ENCODE measurements around the gene SPECC1.

Gene SPECC1

GRCh38 chr17:20022701-20023100 lies 13.5 kb downstream of the SPECC1 start:
- Histone ChIP-seq H3K79me2 (ENCODE audit: insufficient read depth, low read length) (no peaks in the 10 kb centered on the region), H3K4me2 (ENCODE audit: low read length) (no peak overlapping the region), H3K4me3 (ENCODE audit: low read depth, low read length, poor library complexity, severe bottlenecking) (no peak overlapping the region), H3K9ac (ENCODE audit: low read length) (no peak overlapping the region), H3K36me3 (ENCODE audit: insufficient read depth, low read length) (no peaks in the 10 kb centered on the region), H3K4me1 (ENCODE audit: insufficient read depth, low read length, severe bottlenecking) (no peaks in the 10 kb centered on the region), H2AFZ (ENCODE audit: low read length) (no peak overlapping the region), H3K9me2 (ENCODE audit: low read depth, low read length) (no peaks in the 10 kb centered on the region), H3K9me3 (ENCODE audit: low read length) (no peaks in the 10 kb centered on the region), H3K27me3 (ENCODE audit: insufficient read depth, low read length) (no peaks in the 10 kb centered on the region), H4K20me1 (ENCODE audit: insufficient read depth, low read length) (no peaks in the 10 kb centered on the region), H3K27ac (ENCODE audit: low read depth, low read length, poor library complexity, severe bottlenecking) (no peak overlapping the region), H3F3A (ENCODE audit: insufficient read depth, low read length) (no peaks in the 10 kb centered on the region)
- TF ChIP-seq EZH2 (IDR thresholded peaks at IDR 0.05; ENCODE audit: borderline replicate concordance, low read length): no peak

GRCh38 chr17:20026960-20027359 lies 17.8 kb downstream of the SPECC1 start:
- no peak for TF ChIP-seq CTCF (IDR thresholded peaks at IDR 0.05; ENCODE audit: low read length)
- TF ChIP-seq EZH2 (IDR thresholded peaks at IDR 0.05; ENCODE audit: borderline replicate concordance, low read length): no peak
- no peak overlapping the region for H3K27ac ChIP-seq (ENCODE audit: low read depth, low read length, poor library complexity, severe bottlenecking)
- H3K36me3 ChIP-seq (ENCODE audit: insufficient read depth, low read length): no peaks in the 10 kb centered on the region
- H3K9ac ChIP-seq (ENCODE audit: low read length): no peak overlapping the region
- H3K4me1 ChIP-seq (ENCODE audit: insufficient read depth, low read length, severe bottlenecking): no peaks in the 10 kb centered on the region
- no peaks in the 10 kb centered on the region for H3K79me2 ChIP-seq (ENCODE audit: insufficient read depth, low read length)
- H3K9me3 ChIP-seq (ENCODE audit: low read length): no peaks in the 10 kb centered on the region
- H2AFZ ChIP-seq (ENCODE audit: low read length): no peak overlapping the region
- H3K4me2 ChIP-seq (ENCODE audit: low read length): no peak overlapping the region
- no peaks in the 10 kb centered on the region for H4K20me1 ChIP-seq (ENCODE audit: insufficient read depth, low read length)
- H3F3A ChIP-seq (ENCODE audit: insufficient read depth, low read length): no peaks in the 10 kb centered on the region
- no peaks in the 10 kb centered on the region for H3K27me3 ChIP-seq (ENCODE audit: insufficient read depth, low read length)
- no peaks in the 10 kb centered on the region for H3K9me2 ChIP-seq (ENCODE audit: low read depth, low read length)
- H3K4me3 ChIP-seq (ENCODE audit: low read depth, low read length, poor library complexity, severe bottlenecking): no peak overlapping the region

DNA sequence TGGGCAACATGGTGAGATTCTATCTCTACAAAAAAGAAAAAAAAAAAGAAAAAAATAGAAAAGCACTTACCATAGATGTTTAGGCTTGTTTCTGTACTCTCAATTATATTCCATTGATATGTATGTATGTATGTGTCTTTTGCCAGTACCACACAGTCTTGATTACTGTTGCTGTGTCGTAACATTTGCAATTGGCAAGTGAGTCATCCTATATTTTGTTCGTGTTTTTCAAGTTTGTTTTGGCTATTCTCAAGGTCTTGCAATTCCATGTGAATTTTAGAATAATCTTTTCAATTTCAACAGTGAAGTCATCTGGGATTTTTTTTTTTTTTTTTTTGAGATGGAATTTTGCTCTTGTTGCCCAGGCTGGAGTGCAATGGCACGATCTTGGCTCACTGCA lies 19.3 kb downstream of the SPECC1 start:
- Histone ChIP-seq H3K9me3 (ENCODE audit: low read length) (no peaks in the 10 kb centered on the region), H3K9me2 (ENCODE audit: low read depth, low read length) (no peaks in the 10 kb centered on the region), H3F3A (ENCODE audit: insufficient read depth, low read length) (no peaks in the 10 kb centered on the region), H3K4me1 (ENCODE audit: insufficient read depth, low read length, severe bottlenecking) (no peaks in the 10 kb centered on the region), H3K79me2 (ENCODE audit: insufficient read depth, low read length) (no peaks in the 10 kb centered on the region), H2AFZ (ENCODE audit: low read length) (no peak overlapping the region), H3K4me3 (ENCODE audit: low read depth, low read length, poor library complexity, severe bottlenecking) (no peak overlapping the region), H3K36me3 (ENCODE audit: insufficient read depth, low read length) (no peaks in the 10 kb centered on the region), H3K4me2 (ENCODE audit: low read length) (no peak overlapping the region), H4K20me1 (ENCODE audit: insufficient read depth, low read length) (no peaks in the 10 kb centered on the region), H3K27ac (ENCODE audit: low read depth, low read length, poor library complexity, severe bottlenecking) (no peak overlapping the region), H3K27me3 (ENCODE audit: insufficient read depth, low read length) (0 out of 2 replicates have a peak, but pooled peaks cover 2% of the 10 kb centered on the region), H3K9ac (ENCODE audit: low read length) (no peak overlapping the region)
- TF ChIP-seq CTCF (IDR thresholded peaks at IDR 0.05; ENCODE audit: low read length) (no peak), EZH2 (IDR thresholded peaks at IDR 0.05; ENCODE audit: borderline replicate concordance, low read length) (no peak)

- no peak for TF ChIP-seq EZH2 (IDR thresholded peaks at IDR 0.05; ENCODE audit: borderline replicate concordance, low read length)
- TF ChIP-seq CTCF (IDR thresholded peaks at IDR 0.05; ENCODE audit: low read length): no peak
- H3K27me3 ChIP-seq (ENCODE audit: insufficient read depth, low read length): 0 out of 2 replicates have a peak, but pooled peaks cover 3% of the 10 kb centered on the region
- H2AFZ ChIP-seq (ENCODE audit: low read length): no peak overlapping the region
- no peak overlapping the region for H3K4me3 ChIP-seq (ENCODE audit: low read depth, low read length, poor library complexity, severe bottlenecking)
- H3K9ac ChIP-seq (ENCODE audit: low read length): no peak overlapping the region
- H3K27ac ChIP-seq (ENCODE audit: low read depth, low read length, poor library complexity, severe bottlenecking): no peak overlapping the region
- H3F3A ChIP-seq (ENCODE audit: insufficient read depth, low read length): no peaks in the 10 kb centered on the region
- H4K20me1 ChIP-seq (ENCODE audit: insufficient read depth, low read length): no peaks in the 10 kb centered on the region
- no peaks in the 10 kb centered on the region for H3K9me2 ChIP-seq (ENCODE audit: low read depth, low read length)
- no peaks in the 10 kb centered on the region for H3K79me2 ChIP-seq (ENCODE audit: insufficient read depth, low read length)
- no peaks in the 10 kb centered on the region for H3K4me1 ChIP-seq (ENCODE audit: insufficient read depth, low read length, severe bottlenecking)
- H3K9me3 ChIP-seq (ENCODE audit: low read length): no peaks in the 10 kb centered on the region
- H3K4me2 ChIP-seq (ENCODE audit: low read length): no peak overlapping the region
- no peaks in the 10 kb centered on the region for H3K36me3 ChIP-seq (ENCODE audit: insufficient read depth, low read length)
Measured at GRCh38 chr17:20032636-20033035, 23.5 kb downstream of the SPECC1 start.

Measured in OCI-LY1 (cell line).